HepG2 (cell line): ENCODE data around the gene PPP2R5B. TPM values are rescaled to one million over a fixed set of nuclear protein-coding genes. Genes with fewer than 3 reads are reported as not detected.

Source experiments
- ATF7-NPFF ChIP-seq: sonication (generic); formaldehyde crosslinking; IDR thresholded peaks from 2 replicates; pipeline ENCODE4 v1.8.1; 2023; ENCODE audit warnings: mild to moderate bottlenecking, low read depth, missing genetic modification reagents, moderate library complexity
- BORCS8-MEF2B ChIP-seq: sonication (generic); formaldehyde crosslinking; IDR thresholded peaks from 2 replicates; pipeline ENCODE4 v1.8.0; 2022; ENCODE audit warnings: mild to moderate bottlenecking, missing genetic modification reagents
- CBFB ChIP-seq: sonication (generic); formaldehyde crosslinking; IDR thresholded peaks from 2 replicates; pipeline ENCODE4 v1.4.0; 2020; ENCODE audit warnings: missing genetic modification reagents
- CHD4 ChIP-seq: fragments of 200-600 bp; sonication (generic); IDR thresholded peaks from 2 replicates; pipeline ENCODE4 v1.7.0; 2017; ENCODE audit warnings: mild to moderate bottlenecking, low read length, borderline replicate concordance
- CSRNP1 ChIP-seq: sonication (generic); formaldehyde crosslinking; IDR thresholded peaks from 2 replicates; pipeline ENCODE4 v1.8.1; 2023; ENCODE audit warnings: mild to moderate bottlenecking, missing genetic modification reagents
- ISX ChIP-seq: sonication (generic); formaldehyde crosslinking; conservative IDR thresholded peaks from 2 replicates; pipeline ENCODE4 v1.5.0; 2020; ENCODE audit warnings: missing genetic modification reagents
- JARID2 ChIP-seq: sonication (generic); formaldehyde crosslinking; IDR thresholded peaks from 2 replicates; pipeline ENCODE4 v1.8.1; 2023; ENCODE audit warnings: missing genetic modification reagents, inconsistent platforms; ENCODE audit not compliant: insufficient replicate concordance
- KDM6A ChIP-seq: IDR thresholded peaks from 2 replicates; pipeline ENCODE4 v1.6.1; 2016; ENCODE audit warnings: low read depth
- PITX1 ChIP-seq: sonication (generic); formaldehyde crosslinking; IDR thresholded peaks from 2 replicates; pipeline ENCODE4 v1.5.1; 2020; ENCODE audit warnings: mild to moderate bottlenecking, missing genetic modification reagents
- PPARG ChIP-seq: conservative IDR thresholded peaks from 2 replicates; pipeline ENCODE4 v1.6.1; 2016; ENCODE audit warnings: missing biosample characterization, missing genetic modification reagents
- RBAK ChIP-seq: sonication (generic); formaldehyde crosslinking; IDR thresholded peaks from 2 replicates; pipeline ENCODE4 v1.5.1; 2020; ENCODE audit warnings: mild to moderate bottlenecking, missing genetic modification reagents
- RFX1 ChIP-seq: fragments of 450-650 bp; IDR thresholded peaks from 2 replicates; pipeline ENCODE4 v1.6.1; 2017
- TCF7L2 ChIP-seq: IDR thresholded peaks from 2 replicates; pipeline ENCODE4 v1.6.1; 2011; ENCODE audit warnings: mild to moderate bottlenecking, low read depth, low read length, moderate library complexity
- TRIM22 ChIP-seq: fragments of 450-650 bp; IDR thresholded peaks from 2 replicates; pipeline ENCODE4 v1.6.1; 2017
- ZNF12 ChIP-seq: sonication (generic); formaldehyde crosslinking; IDR thresholded peaks from 2 replicates; pipeline ENCODE4 v1.5.0; 2020; ENCODE audit warnings: missing genetic modification reagents
- ZNF430 ChIP-seq: sonication (generic); formaldehyde crosslinking; IDR thresholded peaks from 2 replicates; pipeline ENCODE4 v1.9.0; 2021; ENCODE audit warnings: mild to moderate bottlenecking, missing genetic modification reagents
- ZNF549 ChIP-seq: sonication (generic); formaldehyde crosslinking; IDR thresholded peaks from 2 replicates; pipeline ENCODE4 v1.5.0; 2020; ENCODE audit warnings: missing genetic modification reagents
- ZNF678 ChIP-seq: sonication (generic); formaldehyde crosslinking; IDR thresholded peaks from 2 replicates; pipeline ENCODE4 v1.4.0; 2020; ENCODE audit warnings: mild to moderate bottlenecking, missing genetic modification reagents
- ZNF691 ChIP-seq: sonication (generic); formaldehyde crosslinking; IDR thresholded peaks from 2 replicates; pipeline ENCODE4 v1.4.0; 2020; ENCODE audit warnings: missing genetic modification reagents, low read depth, mild to moderate bottlenecking, borderline replicate concordance
- ZNF781 ChIP-seq: sonication (generic); formaldehyde crosslinking; IDR thresholded peaks from 2 replicates; pipeline ENCODE4 v1.5.1; 2020; ENCODE audit warnings: borderline replicate concordance, mild to moderate bottlenecking, missing genetic modification reagents; ENCODE audit errors: not compliant biosample characterization
- polyA plus RNA-seq, 8 experiments: library from polyadenylated mRNA; depleted of rRNA in 3 of 8; stranded (reverse) in 7 of 8; unstranded in 1 of 8; fragments of >200 nt; fragmentation: Illumina TruSeq in 4 of 8; extraction: Trizol in 4 of 8; gene quantifications; 2 replicates each; pipeline versions ENCODE4 v1.2.1 to v1.2.3, GENCODE V29; 2011 to 2016; ENCODE audit warnings: low read depth in 4 of 8, missing spikeins in 1 of 8, mixed read lengths in 1 of 8; ENCODE audit not compliant: insufficient read depth in 1 of 8
- total RNA-seq, 5 experiments: library from RNA; depleted of rRNA; stranded (reverse); fragments of >200 nt; fragmentation: Illumina TruSeq; extraction: Trizol; gene quantifications; 2 replicates each; pipeline ENCODE4 v1.2.3, GENCODE V29; 2016; ENCODE audit warnings: low read depth in 1 of 5
- TF ChIP-seq, protein P1 (sequence below): sonication (generic); formaldehyde crosslinking; IDR thresholded peaks from 2 replicates; pipeline ENCODE4 v1.5.1; 2020; ENCODE audit warnings: mild to moderate bottlenecking, missing genetic modification reagents

The PPP2R5B gene
- total and polyA plus RNA-seq, 2 of the 13 experiments (the other 11 are each of a cell fraction or from before 2014, with no cell fraction given) = 2.3 to 8.3 TPM

DNA sequence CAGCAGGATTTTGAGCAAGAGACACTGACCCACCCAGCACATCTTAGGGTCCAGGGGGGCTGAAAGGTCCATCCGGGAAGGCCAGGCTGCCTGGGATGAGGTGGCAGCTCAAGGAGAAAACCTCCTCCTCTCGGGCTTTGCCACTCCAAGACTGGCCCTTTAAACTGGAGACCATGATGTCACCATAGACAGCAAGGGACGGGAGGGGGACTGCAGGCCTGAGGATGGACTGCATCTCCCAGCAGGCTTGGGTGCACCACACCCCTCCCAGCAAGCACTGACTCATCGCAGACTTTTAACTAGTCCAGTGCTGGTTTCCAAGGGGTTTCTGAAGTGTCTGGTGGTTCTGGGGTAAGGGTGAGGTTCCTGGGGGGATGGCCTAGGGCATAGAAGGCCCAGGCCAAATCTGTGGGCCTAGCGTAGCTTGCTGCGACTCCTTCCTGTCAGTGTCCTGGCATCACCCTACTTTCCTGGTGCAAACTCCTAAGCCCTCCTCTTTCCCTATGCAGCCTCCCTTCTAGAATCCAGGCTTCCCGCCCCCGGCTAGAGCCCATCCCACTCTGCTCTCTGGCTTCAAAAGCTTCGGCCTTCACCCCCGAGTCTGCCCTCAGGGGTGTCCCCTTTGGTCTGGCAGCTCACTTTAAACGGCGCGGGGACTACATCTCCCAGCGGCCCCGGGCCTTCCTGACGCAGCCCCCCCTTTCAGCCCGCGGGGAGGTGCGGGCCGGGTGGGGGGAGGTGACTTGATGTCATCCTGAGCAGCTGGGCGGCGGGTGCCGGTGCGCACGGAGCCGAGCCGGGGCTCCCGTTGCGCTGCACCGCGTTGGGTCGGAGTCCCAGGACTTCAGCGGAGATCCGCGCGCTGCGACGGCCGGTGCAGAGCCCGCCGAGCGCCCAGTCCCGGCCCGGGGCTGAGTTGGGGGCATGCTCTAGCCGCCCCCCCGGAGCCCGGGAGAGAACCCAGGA lies at the start of gene PPP2R5B (continued):
- no peak for TF ChIP-seq CHD4
- TF ChIP-seq CBFB (CRISPR knock-in tag) = no peak
- no peak for TF ChIP-seq JARID2 (CRISPR knock-in tag)
- no peak for TF ChIP-seq CSRNP1 (CRISPR knock-in tag)
- TF ChIP-seq RBAK (CRISPR knock-in tag) = no peak
- TF ChIP-seq ISX (CRISPR knock-in tag) = no peak
- TF ChIP-seq ATF7-NPFF = no peak; the same call in 1 of the 2 replicates
- TF ChIP-seq TCF7L2 = no peak
- TF ChIP-seq PITX1 (CRISPR knock-in tag) = peak; percentile 48; the same call in 1 of the 2 replicates
- TF ChIP-seq ZNF691 (CRISPR knock-in tag) = 0 out of 2 replicates have a peak, but pooled peaks have one; percentile 46
- no peak for TF ChIP-seq ZNF781 (CRISPR knock-in tag)
- TF ChIP-seq, protein P1, sequence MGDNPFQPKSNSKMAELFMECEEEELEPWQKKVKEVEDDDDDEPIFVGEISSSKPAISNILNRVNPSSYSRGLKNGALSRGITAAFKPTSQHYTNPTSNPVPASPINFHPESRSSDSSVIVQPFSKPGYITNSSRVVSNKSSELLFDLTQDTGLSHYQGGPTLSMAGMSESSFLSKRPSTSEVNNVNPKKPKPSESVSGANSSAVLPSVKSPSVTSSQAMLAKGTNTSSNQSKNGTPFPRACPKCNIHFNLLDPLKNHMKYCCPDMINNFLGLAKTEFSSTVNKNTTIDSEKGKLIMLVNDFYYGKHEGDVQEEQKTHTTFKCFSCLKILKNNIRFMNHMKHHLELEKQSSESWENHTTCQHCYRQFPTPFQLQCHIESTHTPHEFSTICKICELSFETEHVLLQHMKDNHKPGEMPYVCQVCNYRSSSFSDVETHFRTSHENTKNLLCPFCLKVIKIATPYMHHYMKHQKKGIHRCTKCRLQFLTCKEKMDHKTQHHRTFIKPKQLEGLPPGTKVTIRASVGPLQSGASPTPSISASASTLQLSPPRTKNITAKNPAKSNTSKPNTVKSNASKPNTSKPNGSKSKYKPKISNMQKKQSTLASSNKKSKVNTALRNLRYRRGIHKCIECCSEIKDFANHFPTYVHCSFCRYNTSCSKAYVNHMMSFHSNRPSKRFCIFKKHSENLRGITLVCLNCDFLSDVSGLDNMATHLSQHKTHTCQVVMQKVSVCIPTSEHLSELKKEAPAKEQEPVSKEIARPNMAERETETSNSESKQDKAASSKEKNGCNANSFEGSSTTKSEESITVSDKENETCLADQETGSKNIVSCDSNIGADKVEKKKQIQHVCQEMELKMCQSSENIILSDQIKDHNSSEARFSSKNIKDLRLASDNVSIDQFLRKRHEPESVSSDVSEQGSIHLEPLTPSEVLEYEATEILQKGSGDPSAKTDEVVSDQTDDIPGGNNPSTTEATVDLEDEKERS (CRISPR knock-in tag) = 0 out of 2 replicates have a peak, but pooled peaks have one; percentile 61
- no peak for TF ChIP-seq ZNF549 (CRISPR knock-in tag)
- peak; percentile 29; the same call in 1 of the 2 replicates for TF ChIP-seq ZNF430 (CRISPR knock-in tag)
- peak; percentile 15; the same call in 1 of the 2 replicates for TF ChIP-seq PPARG (CRISPR knock-in tag)
- TF ChIP-seq BORCS8-MEF2B (CRISPR knock-in tag) = no peak
- TF ChIP-seq KDM6A (CRISPR knock-in tag) = no peak
- no peak for TF ChIP-seq RFX1
- TF ChIP-seq TRIM22 = no peak
- no peak for TF ChIP-seq ZNF678 (CRISPR knock-in tag)
- TF ChIP-seq ZNF12 (CRISPR knock-in tag) = no peak
